Measurements from ENCODE around the gene ELMOD1.

The ELMOD1 gene

DNA sequence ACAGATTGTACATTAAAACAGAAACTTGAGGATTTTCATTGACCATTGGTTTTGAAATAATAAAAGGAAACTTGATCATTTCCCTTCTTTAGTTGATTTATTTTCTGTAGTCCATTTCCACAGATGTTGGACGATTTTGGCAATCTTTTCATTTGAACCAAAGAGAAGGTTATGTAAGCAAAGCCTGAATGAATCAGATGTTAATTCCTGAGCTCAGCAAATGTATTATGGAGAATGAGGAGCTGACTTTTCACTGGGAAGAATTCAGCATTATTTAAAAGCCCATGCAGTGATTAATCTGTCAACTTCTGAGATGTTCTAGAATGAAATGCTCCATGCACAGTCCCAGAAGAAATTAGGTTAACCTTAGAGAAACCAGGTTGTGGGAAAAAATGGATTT, 29.0 kb downstream of the ELMOD1 start:
- Histone ChIP-seq H4K20me1 (ENCODE audit: low read depth, low read length) (no peaks in the 10 kb centered on the region), H3K9me2 (replicated peaks; ENCODE audit: insufficient read depth, low read length) (no peaks in the 10 kb centered on the region), H3F3A (ENCODE audit: insufficient read depth) (no peaks in the 10 kb centered on the region), H3K9ac (ENCODE audit: low read length) (no peak overlapping the region), H3K27me3 (ENCODE audit: low read length) (no peaks in the 10 kb centered on the region), H3K27ac (ENCODE audit: low read depth, low read length) (no peak overlapping the region), H3K4me2 (ENCODE audit: low read depth, low read length, poor library complexity, severe bottlenecking) (no peak overlapping the region), H3K79me2 (ENCODE audit: insufficient read depth, low read length) (no peaks in the 10 kb centered on the region), H2AFZ (ENCODE audit: low read depth, low read length, severe bottlenecking) (no peak overlapping the region), H3K4me3 (ENCODE audit: insufficient read depth, low read length, poor library complexity, severe bottlenecking) (no peak overlapping the region), H3K9me3 (ENCODE audit: insufficient read depth, low read length) (no peaks in the 10 kb centered on the region), H3K36me3 (ENCODE audit: low read length) (no peaks in the 10 kb centered on the region)
- TF ChIP-seq, protein P1, sequence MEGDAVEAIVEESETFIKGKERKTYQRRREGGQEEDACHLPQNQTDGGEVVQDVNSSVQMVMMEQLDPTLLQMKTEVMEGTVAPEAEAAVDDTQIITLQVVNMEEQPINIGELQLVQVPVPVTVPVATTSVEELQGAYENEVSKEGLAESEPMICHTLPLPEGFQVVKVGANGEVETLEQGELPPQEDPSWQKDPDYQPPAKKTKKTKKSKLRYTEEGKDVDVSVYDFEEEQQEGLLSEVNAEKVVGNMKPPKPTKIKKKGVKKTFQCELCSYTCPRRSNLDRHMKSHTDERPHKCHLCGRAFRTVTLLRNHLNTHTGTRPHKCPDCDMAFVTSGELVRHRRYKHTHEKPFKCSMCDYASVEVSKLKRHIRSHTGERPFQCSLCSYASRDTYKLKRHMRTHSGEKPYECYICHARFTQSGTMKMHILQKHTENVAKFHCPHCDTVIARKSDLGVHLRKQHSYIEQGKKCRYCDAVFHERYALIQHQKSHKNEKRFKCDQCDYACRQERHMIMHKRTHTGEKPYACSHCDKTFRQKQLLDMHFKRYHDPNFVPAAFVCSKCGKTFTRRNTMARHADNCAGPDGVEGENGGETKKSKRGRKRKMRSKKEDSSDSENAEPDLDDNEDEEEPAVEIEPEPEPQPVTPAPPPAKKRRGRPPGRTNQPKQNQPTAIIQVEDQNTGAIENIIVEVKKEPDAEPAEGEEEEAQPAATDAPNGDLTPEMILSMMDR (IDR thresholded peaks at IDR 0.05; ENCODE audit: insufficient read depth, low read length, poor library complexity, severe bottlenecking) = no peak
- TF ChIP-seq EZH2phosphoT487 (conservative IDR thresholded peaks at IDR 0.05; ENCODE audit: low read length) = no peak

- Histone ChIP-seq H3K27ac (ENCODE audit: low read depth, low read length) (no peak overlapping the region), H3K36me3 (ENCODE audit: low read length) (no peaks in the 10 kb centered on the region), H3K9me2 (replicated peaks; ENCODE audit: insufficient read depth, low read length) (no peaks in the 10 kb centered on the region), H3K9me3 (ENCODE audit: insufficient read depth, low read length) (no peaks in the 10 kb centered on the region), H3K79me2 (ENCODE audit: insufficient read depth, low read length) (no peaks in the 10 kb centered on the region), H2AFZ (ENCODE audit: low read depth, low read length, severe bottlenecking) (no peak overlapping the region), H3F3A (ENCODE audit: insufficient read depth) (no peaks in the 10 kb centered on the region), H3K4me3 (ENCODE audit: insufficient read depth, low read length, poor library complexity, severe bottlenecking) (no peak overlapping the region), H4K20me1 (ENCODE audit: low read depth, low read length) (no peaks in the 10 kb centered on the region), H3K9ac (ENCODE audit: low read length) (no peak overlapping the region), H3K4me2 (ENCODE audit: low read depth, low read length, poor library complexity, severe bottlenecking) (no peak overlapping the region), H3K27me3 (ENCODE audit: low read length) (no peaks in the 10 kb centered on the region)
- TF ChIP-seq, protein P1 (IDR thresholded peaks at IDR 0.05; ENCODE audit: insufficient read depth, low read length, poor library complexity, severe bottlenecking) = no peak
- TF ChIP-seq EZH2phosphoT487 (conservative IDR thresholded peaks at IDR 0.05; ENCODE audit: low read length) = no peak
Observed at GRCh38 chr11:107621081-107621480, 30.1 kb downstream of the ELMOD1 start.

DNA sequence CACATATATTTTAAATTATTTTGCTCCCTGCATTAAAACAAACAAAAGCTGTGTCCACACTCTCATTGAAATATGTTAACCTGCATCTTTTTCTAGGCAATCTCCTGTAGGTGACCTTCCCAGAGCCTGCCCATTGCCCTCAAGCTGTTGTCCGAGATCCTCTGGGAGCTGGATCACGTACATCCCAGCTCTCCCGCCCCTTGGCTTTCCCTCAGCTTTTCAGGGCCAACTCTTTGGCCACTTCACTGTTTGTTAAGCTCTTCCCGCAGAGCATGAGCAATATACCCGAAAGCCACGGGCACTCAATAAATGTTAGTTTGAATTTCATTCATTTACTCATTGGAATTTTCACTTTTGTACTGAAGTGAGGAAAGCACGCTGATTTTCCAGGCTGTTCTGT, 32.2 kb downstream of the ELMOD1 start:
- H3K9ac ChIP-seq (ENCODE audit: low read length) = no peak overlapping the region
- no peaks in the 10 kb centered on the region for H4K20me1 ChIP-seq (ENCODE audit: low read depth, low read length)
- H3K79me2 ChIP-seq (ENCODE audit: insufficient read depth, low read length) = no peaks in the 10 kb centered on the region
- no peaks in the 10 kb centered on the region for H3F3A ChIP-seq (ENCODE audit: insufficient read depth)
- no peak overlapping the region for H3K27ac ChIP-seq (ENCODE audit: low read depth, low read length)
- H3K4me2 ChIP-seq (ENCODE audit: low read depth, low read length, poor library complexity, severe bottlenecking) = no peak overlapping the region
- H3K9me2 ChIP-seq (replicated peaks; ENCODE audit: insufficient read depth, low read length) = no peaks in the 10 kb centered on the region
- H3K9me3 ChIP-seq (ENCODE audit: insufficient read depth, low read length) = no peaks in the 10 kb centered on the region
- no peak for TF ChIP-seq EZH2phosphoT487 (conservative IDR thresholded peaks at IDR 0.05; ENCODE audit: low read length)
- TF ChIP-seq, protein P1 (IDR thresholded peaks at IDR 0.05; ENCODE audit: insufficient read depth, low read length, poor library complexity, severe bottlenecking) = no peak
- no peak overlapping the region for H2AFZ ChIP-seq (ENCODE audit: low read depth, low read length, severe bottlenecking)
- H3K4me3 ChIP-seq (ENCODE audit: insufficient read depth, low read length, poor library complexity, severe bottlenecking) = no peak overlapping the region
- no peaks in the 10 kb centered on the region for H3K27me3 ChIP-seq (ENCODE audit: low read length)
- H3K36me3 ChIP-seq (ENCODE audit: low read length) = no peaks in the 10 kb centered on the region

All from SU-DHL-6 (cell line).